Right renal pelvis (tissue), 4 donors: Measurements from ENCODE around the gene CALCB. TPM values are rescaled to one million over a fixed set of nuclear protein-coding genes. Genes with fewer than 3 reads are reported as not detected.
"Not testable (repeated sequence)": the region's sequence is repeated elsewhere in the genome, so short reads cannot be mapped to it uniquely, and the experiment has no call there.

Experiments used
- DNase-seq, 4 donors: peaks; one replicate each; pipeline ENCODE4 v3.0.0-alpha.2; 2013; ENCODE audit warnings: low read depth in 4 of 4, low spot score in 3 of 4, missing footprints in 1 of 4
- polyA plus RNA-seq, 4 donors: library from polyadenylated mRNA; unstranded; fragments of 120-200 nt; gene quantifications; one replicate each; pipeline ENCODE4 v1.2.1, GENCODE V29; 2013; ENCODE audit not compliant: insufficient read length in 4 of 4

The CALCB gene
- 1 to 10 TPM; 2.8 to 4.2 (median 3.5) TPM for polyA plus RNA-seq

GRCh38 chr11:15073361-15074205 lies at the start of gene CALCB:
Gene CALCB (plus strand): TSS chr11:15073593. CDS start chr11:15074719, 1,126 bp downstream.
- DNase-seq = peak in 3 of 4 donors; percentile 15 to 16 (median 16)

GRCh38 chr11:15027011-15027410 lies 46.4 kb upstream of the CALCB start:
- DNase-seq = no peak

DNA sequence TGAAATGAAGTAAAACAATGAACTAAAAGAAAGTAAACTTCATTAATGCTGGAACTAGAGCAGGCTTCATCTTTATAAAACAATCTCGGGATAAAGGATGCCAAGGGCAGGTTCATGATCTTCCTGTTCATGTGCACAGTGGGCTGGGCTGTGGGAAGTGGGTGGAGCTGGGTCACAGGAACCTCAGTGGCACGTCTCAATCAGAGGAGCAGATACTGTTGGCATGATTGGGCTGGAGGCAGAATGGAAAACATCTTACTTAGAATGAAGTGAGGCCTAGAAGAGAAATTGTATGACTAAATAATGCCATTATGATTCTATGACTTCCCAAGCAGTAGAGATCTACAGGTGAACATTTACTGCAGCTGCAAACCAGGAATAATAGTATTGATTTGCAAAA lies 45.4 kb upstream of the CALCB start:
- no peak for DNase-seq

DNA sequence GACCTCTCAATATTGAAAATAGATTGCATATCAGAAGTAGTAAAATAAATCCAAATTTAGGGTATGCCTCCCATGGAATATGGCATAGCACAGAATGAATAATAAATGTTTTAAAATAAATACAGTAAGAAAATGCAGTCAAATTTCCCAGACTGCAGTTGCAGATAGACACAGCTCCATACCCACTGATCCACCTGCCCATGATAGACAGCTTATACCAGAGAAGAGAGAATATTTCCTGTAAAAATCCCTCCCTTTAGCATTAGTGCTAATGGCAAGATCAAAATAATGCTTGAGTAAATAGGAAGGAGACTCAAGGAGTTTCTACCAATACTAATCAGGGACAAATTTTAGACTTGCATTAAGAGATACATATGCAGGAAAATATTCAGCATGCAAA lies 45.0 kb upstream of the CALCB start:
- no peak for DNase-seq

DNA sequence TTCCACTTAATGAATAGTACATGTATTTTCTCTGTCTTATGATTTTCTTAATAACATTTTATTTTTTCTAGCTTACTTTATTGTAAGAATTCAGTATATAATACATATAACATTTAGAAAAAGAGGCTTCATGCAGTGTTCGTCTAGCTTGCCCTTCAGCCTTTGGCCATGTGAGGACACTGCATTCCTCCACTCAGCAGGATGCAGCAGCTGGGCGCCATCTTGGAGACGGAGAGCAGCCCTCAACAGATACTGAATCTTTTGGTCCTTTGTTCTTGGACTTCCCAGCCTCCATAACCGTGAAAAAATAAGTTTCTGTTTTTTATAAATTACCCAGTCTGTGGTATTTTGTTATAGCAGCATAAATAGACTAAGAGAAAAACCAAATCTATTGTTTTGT lies 41.4 kb upstream of the CALCB start:
- not testable (repeated sequence) for DNase-seq

DNA sequence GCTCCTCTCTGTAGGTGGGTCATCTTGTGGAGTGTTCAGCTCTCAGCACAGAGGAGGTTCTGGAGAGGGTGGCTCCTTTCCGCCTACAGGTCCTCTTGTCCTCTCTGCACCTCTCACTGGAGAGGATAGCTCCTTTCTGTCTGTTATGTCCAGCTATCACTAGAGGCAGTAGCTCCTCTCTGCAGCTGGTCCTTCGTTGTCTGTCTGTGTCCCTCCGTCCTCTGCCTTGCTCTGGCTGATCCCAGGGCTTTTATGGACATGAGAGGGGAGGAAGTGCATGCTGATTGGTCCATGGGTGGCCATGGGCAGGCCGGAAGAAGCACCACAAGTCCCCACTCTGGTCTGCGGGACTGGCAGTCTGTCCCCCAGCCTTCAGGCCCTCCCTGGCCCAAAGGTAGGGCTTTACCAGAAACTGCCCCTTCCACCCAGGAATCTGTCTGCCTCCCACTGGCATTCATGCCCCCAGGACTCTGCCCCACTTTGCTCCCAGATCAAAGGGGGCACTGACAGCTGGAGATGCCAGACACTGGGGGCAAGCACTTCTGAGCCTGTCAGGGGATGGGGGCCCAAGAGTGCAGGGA lies 38.6 kb upstream of the CALCB start:
- DNase-seq = no peak

DNA sequence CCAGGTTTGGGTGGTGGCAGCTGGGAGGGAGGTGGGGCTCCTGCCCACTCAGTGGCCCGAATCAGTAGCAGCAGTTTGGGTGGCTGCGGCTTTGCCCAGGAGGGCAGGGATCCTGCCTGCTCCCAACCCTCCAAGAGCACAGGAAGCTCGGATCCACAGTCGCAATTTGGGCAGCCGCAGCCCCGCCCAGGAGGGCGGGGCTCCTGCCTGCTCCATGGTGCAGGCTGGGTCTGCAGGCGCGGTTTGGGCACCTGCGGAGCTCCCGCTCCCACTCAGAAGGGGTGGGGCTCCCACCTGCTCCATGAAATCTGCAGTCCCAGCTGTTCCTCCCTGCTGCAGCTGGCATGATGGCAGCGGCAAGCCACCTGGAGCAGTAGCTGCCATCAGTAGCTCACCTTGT lies 38.1 kb upstream of the CALCB start:
- DNase-seq = no peak

GRCh38 chr11:15038963-15039362 lies 34.4 kb upstream of the CALCB start:
- no peak for DNase-seq

GRCh38 chr11:15045209-15045608 lies 28.2 kb upstream of the CALCB start:
- no peak for DNase-seq

- no peak for DNase-seq
These were observed 27.5 kb upstream of the CALCB start for GRCh38 chr11:15045891-15046290.

- DNase-seq = not testable (repeated sequence)
These were observed 26.7 kb upstream of the CALCB start for GRCh38 chr11:15046673-15047072.

- no peak for DNase-seq
These were observed 24.8 kb upstream of the CALCB start for GRCh38 chr11:15048616-15049015.

DNA sequence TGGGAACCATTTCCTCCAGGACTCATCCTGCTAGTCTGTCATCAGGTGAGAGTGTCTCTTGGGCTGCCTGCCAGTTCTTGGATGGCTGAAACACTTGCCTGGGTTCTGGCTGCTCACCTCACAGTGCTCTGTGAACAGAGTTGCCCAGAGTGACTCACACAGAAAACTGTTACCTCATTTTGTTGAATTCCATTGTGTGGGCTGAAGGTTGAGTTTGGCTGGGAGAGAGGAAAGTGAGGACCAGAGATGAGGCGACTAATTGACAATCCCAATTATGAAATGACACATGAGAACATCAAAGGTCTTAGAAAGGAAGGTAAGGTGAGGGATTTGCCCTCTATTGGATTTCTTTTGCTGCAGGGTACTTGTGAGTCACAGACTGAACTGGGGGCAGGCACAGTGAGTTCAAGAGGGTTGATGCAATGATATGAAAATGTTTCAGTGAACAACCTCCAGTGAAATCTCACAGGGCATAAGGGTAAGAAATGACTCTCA lies 20.2 kb upstream of the CALCB start:
- DNase-seq = no peak

DNA sequence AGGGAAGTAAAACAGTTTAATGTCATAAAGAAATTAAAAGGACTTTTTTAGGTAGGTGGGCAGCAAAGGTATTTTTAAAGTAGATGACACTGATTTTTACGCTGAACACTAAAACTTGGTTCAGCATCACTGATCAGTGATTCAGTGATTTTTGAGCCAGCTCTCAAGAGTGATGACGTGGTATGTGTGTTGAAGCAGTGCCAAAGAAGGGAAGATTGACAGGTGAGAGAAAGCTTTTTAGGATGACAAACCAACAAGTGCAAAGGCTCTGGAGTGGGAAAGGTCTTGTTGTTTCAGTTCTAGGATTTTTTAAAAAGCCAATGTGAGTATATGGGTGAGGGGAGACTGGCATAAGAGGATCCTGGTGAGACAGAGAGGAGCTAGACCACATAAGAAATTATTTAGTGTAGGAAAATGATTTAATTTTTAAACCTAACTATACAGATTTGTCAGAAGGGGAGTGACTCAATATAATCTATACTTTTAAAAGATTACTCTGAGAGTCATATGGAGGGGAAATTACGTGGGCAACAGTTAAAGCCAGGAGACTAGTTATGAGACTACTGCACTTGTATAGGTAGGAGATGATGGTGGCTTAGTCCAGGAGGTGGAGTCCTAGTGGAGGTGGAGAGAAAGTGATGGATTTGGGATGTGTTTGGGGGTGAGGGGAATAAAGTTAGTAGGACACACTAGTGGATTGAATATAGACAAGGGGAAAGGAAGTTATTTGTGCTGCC lies 17.6 kb upstream of the CALCB start:
- no peak for DNase-seq

- no peak for DNase-seq
These were observed 16.1 kb upstream of the CALCB start for GRCh38 chr11:15057329-15057728.

DNA sequence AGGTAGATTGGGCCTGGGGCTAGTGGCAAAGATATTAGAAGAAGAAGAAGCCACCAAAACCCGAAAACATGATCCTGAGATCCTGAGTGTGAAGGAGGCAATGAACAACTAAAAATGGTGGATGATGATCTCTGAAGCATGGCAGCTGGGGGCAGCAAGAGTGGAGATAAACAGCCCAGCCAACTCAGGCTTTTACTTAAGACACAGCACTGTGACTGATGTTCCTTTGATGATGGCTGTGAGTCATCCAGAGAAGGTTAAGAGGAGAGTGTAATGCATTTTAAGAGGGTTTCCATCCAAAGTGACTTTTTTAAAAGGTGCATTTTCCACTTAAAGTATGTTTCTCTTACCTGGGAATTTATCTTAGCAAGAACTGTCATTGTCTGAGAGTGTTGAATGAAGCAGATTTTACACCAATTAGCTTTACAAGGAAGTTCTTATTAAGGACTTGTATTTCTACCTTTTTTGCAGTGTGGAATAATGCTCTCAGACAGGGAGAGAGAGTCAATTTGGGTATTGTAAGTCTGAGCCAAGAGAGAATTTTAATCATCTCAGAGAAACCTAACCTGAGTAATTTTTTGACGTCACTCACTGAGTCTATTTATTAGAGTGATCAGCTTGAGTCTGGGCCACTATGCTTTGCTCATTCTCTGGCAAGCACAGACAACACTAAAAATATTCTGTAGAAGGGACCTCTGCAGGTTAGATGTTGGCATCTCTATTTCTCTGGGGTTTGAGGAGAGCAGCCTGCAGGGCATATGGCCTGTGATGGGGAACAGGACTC lies 14.1 kb upstream of the CALCB start:
- DNase-seq = no peak

DNA sequence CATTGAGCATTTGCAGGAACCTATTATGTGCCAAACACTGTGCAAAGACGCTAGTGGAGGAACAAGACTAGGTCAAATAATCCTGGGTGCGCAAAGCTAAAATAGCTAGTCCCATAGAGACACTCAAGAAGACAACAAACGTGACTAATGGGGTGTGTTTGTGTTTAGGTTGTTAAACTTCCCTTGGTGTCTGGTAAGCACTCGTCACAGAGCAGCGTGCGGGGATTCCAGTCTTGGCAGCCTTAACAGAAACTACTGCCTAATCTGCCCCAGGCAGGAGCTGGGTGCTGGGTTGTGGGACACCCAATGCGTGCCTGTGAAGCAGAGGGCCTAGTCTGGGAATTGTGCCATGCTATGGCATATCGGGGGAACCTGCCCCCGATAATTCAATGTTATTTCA lies 10.8 kb upstream of the CALCB start:
- DNase-seq = no peak

DNA sequence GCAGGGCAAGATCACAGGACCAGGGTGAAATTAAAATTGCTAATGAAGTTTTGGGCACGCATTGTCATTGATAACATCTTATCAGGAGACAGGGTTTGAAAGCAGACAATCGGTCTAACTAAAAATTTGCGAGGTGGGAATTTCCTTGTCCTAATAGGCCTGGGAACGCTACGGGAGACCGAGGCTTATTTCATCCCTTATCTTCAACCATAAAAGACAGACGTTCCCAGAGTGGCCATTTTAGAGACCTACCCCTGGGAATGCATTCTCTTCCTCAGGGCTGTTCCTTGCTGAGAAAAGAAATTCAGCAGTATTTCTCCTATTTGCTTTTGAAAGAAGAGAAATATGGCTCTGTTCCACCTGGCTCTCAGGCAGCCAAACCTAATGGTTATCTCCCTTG lies 3.6 kb upstream of the CALCB start:
- DNase-seq = not testable (repeated sequence)

DNA sequence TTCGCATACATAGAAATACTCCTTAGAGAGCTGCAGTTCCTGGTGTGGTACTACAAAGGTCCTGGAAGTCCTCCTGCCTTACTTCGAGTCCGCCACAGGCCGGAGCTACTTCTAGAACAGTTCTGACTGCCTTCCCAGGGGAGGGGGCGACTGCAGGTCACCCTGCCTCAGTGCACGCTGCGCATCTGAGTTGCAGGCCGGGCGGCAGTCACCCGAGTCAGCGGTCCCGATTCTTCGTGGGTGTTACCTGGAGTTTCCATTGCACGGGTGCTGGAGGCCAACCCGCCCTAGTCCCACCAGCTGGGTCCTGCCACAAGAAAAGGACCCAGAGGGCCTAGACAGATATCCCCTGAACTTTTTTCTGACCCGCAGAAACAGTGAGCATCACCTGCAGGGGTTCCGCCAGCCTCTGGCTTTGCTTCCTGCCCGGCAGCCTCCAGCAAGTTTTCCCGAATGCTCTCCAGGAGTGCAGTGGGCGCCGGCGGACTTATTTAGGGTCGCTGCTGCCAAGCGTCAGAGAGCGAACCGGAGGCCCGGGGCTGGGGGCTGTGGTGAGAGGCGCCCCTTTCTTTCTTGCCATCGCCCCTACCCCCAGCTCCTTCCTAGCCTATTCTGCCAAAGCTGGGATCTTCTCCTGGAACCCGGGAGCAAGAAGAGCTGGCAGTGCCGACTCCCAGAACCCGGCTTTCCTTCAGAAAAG lies 1.7 kb upstream of the CALCB start:
- DNase-seq = no peak
